HPDE6-E6E7 (cell line): ENCODE data around the gene ASB5.

ENCODE experiments used
- DNase-seq: peaks from one replicate; pipeline ENCODE4 v3.0.0; 2011; ENCODE audit warnings: missing footprints; ENCODE audit errors: extremely low spot score

The ASB5 gene

DNA sequence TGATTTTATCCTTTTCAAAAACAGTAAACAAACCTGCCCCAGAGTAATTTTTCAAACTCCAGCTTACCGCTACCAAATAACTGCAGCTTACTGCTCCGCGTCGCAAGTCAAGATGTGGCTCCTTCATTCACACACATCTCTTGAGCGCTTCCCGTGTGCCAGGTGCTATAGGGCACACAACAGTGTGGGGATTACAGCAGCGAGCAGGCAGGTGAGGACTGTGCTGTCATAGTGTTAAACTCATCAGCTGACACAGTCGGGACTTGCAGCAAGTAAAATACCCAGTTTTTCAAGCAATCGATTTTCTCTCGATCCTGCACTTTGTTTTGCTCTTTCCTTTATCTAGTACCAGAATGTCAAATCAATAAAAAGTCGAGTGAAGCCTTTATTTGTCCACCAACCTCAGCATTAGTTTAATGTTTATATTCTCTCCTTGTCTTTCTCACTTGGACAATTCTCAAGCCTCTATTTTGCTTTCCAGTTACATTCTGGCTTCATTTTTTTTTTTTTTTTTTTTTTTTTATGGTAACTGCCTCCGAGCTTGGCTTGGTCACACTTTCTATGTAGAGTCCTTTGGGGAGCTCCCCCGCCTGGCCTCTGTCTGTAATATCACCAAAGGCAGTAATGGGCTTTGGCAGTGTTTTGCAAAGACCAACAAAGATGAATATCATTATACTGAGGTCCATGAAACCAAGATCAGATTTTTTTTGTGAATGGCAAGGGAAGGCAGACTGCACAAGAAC is 8.3 kb upstream of the ASB5 start:
- DNase-seq: peak; percentile 63

DNA sequence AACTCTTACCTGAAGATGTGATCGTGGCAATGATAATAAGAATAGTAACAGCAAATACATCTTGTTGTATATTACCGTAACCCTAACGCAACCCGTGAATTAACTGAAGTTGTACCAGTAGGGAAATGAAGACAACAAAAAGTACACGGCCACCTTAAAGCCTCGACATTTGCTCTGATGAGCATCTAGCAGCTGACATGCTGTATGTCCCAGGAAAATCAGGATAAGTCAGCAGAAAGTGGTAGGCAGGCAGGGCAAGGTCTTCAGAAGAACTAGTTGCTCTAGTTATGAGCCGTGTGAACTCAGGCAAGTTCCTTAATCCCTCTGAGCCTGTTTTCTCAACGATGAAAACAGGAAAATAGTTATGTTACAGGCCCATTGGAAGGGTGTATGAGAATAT is 7.7 kb upstream of the ASB5 start:
- no peak for DNase-seq

DNA sequence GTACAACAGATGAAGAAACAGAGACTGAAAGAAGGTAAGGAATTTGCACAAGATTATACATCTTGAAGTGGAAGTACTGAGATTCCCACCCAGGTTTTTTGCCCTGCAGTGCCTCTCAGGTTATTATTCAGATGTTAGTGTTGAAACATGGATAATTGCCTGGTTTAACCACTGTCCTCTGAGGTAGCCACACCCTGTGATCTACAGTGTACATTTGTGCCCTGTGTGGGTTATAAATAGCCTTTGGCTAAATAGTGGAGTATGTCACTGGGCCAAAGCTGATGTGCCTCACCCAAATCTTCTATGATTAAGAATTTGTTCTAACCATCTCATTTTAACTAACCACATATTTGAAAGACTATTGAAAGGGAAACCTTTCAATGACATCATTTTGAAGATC is 5.4 kb upstream of the ASB5 start:
- DNase-seq: no peak

DNA sequence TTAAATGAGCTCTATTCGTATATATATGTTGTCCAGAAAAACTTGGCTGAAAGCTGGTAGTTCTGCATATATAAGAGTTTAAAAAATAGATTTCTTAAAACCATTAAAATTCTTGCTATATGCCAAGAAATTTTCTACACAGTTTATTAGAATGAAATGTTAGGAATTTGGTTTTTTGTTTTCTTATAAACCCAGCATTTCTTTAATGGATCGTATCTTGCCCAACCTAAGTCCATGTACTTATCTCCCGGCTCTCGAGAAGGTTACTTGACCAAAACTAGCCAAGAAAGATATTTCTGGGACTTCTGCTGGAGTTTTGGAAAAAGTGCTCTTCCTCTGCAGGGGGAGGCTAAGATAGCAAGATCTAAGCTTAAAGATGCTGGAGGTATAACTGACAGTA is 4.7 kb upstream of the ASB5 start:
- DNase-seq: no peak

DNA sequence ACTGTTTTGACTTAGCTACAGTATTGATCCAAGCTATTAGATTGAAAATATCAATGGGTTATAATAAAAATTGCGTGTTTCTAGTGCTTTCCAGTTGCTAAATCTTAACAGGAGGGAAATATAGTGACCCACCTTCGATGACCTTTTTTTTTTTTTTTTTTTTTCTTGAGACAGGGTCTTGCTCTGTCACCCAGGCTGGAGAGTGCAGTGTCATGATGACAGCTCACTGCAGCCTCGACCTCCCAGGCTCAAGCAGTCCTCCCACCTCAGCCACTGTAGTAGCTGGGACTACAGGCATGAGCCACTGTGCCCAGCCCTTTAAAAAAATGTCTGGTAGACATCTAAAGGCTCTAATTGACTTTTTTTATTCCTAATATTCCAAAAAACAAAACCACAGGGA is 3.8 kb upstream of the ASB5 start:
- no peak for DNase-seq

DNA sequence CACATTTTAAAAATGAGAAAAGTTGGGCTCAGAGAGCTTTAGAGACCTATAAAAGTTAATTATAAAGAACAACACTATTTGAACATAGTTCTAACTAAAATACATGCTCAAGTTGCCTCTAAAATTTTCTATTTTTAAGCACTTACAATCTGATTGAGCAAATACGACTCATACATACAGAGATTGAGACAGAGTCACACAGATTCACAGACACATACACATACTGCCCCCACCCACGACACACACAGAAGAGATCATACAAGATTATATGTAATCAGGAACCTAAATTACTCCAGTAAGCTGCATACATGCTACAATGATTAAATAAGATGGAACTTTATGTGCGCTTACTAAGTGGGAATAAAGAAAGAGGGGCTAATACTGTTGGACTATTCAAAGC is 2.7 kb upstream of the ASB5 start:
- DNase-seq: no peak

DNA sequence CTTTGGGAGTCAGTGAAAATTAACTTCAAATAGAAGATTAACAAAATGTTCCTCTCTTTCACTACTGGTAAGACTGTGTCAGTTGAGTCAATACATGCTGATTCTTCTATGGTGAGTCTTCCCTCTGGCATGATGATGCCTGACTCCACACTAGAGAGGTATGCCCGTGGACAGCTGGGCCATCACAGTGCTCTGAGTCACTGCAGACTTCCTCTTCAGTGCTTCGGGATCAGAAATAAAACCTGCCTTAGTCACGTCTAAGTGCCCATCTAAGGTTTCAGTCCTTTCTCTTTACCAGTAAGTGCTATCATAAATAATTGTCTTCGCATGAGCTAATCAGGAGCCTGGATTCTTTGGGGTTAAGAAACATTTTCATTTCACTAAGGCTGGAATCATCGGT is 1.6 kb upstream of the ASB5 start:
- DNase-seq: peak; percentile 96

DNA sequence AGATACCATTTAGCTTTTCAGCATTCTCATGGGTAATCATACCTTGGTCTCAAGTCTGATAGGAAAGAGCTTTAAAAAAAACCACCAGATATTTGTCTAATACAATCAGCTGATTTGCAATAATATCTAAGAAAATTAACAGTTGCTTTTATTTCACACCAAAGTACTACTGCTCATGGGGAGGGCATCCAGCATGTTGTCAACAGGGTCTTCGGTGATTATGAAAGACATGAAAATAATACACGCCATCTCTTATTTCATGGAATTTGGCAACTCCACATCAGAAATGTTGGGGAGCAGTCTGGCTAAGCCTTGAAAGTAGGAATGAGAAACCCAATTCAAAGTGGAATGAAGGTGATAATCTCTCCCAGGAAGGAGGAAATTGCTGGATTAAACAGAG is 3.0 kb downstream of the ASB5 start:
- DNase-seq: no peak

DNA sequence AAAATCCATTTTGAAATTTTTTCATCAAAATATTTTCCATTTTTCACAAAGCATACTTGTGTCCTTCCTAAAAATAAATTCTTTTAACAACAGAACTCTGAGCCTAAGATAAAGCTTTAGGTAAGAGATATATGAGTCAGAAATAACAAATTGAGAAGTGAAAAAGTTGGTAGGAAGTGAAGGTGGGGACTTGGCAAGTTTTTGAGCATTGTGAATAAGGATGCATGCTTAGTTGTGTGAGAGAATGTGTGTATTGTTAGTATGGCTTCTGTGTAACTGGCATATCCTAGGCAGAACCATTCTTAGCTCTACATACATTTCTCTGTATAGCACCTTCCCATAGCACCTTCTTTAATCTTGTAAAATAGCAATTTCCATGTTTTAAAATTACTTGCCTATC is 6.8 kb downstream of the ASB5 start:
- DNase-seq: no peak

DNA sequence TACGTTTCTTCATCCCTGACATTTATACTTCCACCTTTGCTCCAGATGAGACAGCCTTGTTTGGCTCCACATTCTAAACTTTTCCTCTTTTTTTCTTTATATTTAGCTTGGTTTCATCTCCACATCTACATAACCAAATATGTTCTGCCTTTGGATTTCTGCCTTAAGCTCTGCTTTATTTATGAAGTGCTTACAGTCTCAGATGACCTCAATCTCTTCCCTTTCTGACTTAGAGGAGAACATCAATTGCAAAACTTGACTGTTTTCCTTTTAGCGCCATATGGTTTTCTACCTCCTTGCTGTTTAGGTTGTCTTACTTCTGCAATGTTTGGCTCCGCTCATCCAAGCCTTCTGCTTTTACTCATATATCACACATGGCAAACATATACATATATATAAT is 7.5 kb downstream of the ASB5 start:
- DNase-seq: no peak

DNA sequence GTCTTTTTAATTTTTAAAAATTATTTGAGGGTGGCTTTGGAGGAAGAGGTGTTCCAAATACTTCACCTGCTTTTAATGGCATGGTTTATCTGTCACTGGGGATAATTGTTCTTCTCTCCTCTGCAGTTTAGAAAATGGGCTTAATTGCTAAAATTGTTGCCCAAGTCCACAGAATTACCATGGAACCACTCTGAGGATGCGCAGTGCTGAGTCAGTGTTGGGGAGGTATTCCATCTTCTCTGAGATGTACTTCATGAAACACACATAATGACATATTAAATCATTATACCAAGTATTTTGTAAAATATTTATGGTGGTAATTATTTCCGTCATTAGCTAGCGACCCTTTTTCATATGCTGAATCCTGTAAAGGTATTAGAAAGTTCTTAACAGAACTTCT is 8.0 kb downstream of the ASB5 start:
- DNase-seq: no peak

DNA sequence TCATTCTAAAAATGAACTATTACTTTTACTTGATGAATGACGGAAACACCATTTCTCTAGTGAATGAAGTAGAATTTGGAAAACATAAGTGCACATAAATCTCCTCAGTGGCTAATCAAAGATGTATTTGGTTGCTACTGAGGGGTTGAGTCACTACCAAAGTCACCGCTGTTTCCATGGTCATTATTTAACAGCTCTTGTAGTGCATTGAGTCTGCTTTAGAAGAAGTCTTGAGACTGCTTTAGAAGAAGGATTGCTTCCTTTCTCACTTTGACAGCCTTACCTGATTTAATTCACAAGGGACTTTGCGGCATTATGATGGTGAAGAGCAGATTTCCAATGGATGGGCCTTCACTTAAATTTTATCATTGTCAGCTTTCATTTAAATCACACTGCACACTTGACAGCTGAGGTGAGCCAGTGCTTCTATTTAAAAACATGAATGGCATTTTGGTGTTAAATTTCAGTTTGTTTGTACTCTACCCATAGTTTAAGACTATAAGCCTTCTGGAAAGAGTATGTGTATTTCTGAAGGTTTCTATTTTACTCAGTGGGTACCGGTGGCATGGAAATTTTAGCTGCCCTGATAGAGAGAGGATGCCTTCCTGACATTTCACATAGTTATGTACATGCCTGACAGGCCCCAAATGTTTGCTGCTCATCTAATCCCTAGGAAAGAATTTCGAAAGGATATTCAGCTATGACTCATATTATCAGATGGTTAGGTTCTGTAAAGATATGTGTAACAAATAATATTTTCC is 9.5 kb downstream of the ASB5 start:
- no peak for DNase-seq

DNA sequence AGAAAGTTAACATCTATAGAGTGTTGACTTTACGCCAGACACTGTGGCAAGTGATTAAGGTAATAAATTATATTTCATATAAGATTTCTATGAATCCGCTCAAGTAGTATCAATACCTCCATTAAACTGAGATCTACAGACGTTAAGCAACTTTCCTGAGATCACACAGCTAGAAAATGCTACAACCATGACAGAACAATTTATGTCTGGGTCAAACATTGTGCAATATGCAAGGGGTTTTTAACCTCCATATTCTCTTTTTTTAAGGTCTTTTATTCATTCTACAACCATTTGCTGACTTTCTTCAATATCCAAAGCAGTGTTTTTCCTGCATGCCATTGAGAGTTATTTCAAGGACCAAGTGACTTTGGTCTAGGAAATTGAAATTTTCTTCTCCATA is 10.9 kb downstream of the ASB5 start:
- DNase-seq: no peak

DNA sequence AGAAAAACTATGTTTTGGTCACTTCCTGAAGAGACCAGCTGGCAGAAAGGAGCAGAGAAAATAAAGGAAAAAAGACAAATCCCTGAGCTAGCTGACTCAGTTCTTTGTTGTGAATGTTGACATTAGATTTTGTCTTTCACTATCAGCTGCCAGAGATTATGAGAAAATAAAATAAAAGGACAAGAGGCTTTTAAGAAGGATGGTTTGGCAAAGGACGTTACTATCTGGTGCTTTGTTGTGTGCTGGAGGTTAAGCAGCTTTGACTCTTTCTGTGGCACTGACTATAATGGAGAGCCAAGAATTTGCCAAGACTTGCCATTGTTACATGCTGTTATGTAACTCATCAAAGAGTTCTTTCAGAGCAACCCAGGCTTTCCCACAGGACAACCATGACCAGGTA is 12.1 kb downstream of the ASB5 start:
- DNase-seq: no peak

DNA sequence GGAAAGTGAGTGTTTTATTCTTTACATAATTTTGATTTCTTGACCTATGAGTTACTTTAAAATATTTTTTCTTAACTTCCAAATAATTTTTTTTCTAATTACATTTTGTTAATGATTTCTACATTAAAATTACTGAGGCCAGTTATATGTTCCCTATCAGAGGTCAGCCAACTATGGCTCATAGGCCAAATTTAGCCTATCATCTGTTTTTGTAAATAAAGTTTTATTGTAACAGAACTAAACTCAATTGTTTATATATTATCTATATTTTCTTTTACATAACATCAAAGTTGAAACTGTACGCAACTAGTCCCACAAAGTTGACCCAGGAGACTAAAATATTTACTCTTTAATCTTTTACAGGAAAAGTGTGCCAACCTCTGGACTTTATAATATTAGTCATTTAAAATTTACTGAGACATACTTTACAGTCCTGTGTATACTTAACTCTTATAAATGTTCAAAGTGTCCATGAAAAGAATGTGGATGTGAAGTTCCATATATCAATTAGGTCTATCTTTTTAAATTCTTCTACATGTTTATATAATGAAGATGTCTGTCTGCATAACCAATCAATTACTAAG is 26.2 kb downstream of the ASB5 start:
- no peak for DNase-seq

DNA sequence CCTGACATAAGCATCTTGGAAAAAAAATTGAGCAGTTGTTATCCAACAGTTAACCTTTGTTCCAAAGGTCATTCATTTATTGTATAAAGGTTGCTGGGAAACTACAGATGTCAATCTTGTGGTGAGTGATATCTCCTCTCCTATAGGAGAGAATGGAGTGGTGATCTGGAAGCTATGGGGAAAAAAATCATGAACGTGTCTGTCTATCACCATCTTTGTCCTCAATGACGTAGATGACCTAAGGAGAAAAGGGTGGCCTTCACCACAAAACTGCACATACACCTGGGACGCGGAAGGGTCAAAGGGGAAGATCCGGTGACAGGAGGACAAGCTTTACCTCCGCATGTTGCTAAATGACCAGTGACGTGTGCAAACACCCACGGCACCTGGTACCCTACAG is 27.3 kb downstream of the ASB5 start:
- DNase-seq: no peak

DNA sequence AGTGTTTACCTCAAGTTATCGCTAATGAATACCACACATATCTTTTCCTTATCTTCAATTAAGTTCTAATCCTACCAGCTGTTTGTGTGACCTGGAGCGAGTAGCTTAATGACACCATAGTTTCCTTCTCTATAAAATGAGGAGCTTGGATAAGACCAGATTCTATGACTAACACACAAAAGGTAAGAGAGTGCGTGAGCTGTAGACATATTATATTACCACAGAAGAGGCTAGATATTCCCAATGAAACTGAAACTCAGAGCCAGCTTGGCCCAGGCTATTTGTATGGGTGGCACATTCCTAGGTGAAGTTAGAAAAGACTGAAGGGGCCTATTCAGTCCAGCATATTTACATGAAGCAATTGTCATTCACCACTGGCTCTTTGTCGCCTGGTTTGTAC is 30.2 kb downstream of the ASB5 start:
- no peak for DNase-seq

DNA sequence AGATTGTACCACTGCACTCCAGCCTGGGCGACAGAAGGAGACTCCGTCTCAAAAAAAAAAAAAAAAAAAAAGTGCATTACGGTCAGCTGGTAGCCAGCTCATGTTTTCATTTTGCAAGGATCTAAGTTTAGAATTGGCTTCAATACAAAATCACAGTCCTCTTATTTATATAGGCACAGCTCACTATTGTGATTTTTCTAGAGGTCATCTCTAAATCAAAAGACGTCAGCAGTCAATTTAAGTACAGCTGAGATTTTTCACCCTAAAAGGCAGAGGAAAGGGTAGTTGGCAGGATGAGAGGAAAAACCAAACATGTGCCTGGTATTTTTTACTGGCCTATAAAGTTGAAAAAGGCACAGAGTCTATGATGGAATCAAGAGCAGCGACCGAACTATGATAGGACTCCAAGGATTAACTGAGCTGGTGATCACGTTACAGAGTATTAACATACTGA is 30.8 kb downstream of the ASB5 start:
- no peak for DNase-seq

DNA sequence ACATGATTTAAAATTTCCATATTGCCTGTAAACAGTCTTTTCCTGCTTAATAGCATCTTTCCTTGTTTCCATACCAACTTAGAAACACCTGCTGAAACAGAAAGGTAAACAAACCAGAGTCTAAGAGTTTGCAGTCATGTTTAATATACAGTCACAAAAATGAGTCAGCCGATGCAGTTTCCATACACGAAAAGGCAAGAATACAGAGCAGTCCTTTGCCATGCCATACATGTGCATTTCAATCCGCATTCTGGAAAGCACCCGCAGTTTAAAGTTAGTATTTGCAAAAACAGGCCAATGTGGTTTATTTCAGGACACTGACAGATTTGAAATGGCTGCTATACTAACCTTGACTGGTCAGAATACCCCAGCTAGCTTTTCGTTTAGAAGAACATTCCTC is 32.1 kb downstream of the ASB5 start:
- DNase-seq: no peak

DNA sequence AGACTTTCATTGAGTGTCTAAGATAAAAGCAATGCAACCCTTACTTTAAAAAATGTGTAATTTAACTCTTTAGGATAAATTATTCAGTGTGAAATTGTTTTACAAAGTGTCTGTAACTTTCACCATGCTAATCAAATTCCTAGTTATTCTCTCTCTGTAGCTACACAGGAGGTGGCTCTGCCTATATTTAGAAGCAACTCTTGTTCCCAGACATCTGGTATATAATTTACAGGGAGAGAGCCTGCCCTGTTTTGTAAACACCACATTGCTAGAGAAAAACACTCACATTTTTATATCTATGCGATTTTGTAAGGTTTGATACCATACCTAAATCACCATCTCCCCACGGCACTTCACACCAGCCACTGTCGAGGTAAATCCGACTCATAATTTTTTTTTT is 38.2 kb downstream of the ASB5 start:
- DNase-seq: no peak

DNA sequence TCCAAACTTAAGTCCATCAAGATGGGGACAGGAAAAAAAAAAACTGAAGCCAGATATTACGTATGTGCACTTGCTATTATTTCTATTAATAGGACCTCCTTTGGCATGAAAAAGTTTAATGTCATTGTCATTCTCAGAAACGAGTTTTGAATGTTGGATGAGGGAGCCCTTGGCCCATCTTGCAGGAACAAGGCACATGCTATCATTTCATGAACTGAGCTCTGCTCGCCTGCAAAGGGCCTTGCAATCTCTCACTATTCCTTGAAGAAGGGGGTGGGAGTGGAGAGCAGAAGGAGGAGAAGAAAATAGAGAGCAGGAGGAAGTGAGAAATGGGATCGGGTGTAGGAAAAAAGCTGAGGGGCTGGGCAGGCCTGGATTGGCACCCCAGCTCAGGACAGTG is 39.4 kb downstream of the ASB5 start:
- no peak for DNase-seq

DNA sequence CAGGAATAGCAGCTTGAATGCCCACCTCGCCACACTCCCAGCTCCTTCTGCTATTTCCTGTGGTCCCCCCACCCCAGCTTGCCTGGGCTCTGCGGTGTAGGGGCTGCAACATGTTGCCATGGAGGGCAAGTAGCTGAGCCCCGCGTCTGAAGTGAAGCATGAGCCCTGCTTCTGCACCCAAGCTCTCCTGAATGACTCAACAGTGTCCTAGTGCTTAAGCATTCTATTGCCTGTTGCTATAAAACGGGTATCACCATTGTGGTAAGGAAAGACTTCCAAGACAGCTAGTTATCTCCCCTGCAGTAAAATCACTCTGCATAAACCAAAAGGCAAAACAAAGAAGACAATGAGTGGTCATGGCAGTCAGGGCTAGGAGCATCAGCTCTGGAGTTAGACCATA is 42.3 kb downstream of the ASB5 start:
- DNase-seq: no peak

DNA sequence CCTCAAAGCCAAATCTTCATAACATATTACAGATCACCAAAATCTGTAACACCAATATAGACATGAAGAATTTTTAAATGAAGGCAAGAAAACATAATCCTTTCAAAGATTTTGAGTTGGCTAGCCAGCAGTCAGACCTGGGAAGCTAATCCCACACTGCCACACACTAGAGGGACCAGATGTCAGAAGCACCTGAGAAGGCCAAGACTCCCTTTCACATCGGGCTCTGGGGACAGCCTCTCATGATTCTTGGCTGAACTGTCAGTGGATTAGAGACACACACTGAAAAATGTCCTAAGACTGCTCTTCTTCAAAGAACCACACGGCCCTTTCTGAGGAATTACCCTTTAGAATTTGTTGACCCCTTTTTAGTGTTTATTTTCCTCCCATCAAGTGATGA is 45.5 kb downstream of the ASB5 start:
- no peak for DNase-seq
